Measurements from ENCODE around the gene PIAS4.

- TF ChIP-seq GATA2 (IDR thresholded peaks at IDR 0.05; ENCODE audit: low read depth, low read length) (no peak), GATA3 (IDR thresholded peaks at IDR 0.05; ENCODE audit: low read depth, low read length) (no peak)
These were observed 37.5 kb downstream of the PIAS4 start for GRCh38 chr19:4044990-4045465.
